Endodermal cell (in vitro differentiated cells): ENCODE measurements around the gene KRTAP20-2. TPM values are rescaled to one million over a fixed set of nuclear protein-coding genes. Genes with fewer than 3 reads are reported as not detected.

Experiments
- DNase-seq: peaks from one replicate; pipeline ENCODE4 v3.0.0-alpha.2; 2017
- H3K27ac ChIP-seq: 2 replicates; pipeline ENCODE4 v1.5.1; 2013; ENCODE audit warnings: mild to moderate bottlenecking, low read depth, low read length, moderate library complexity
- H3K27me3 ChIP-seq: 2 replicates; pipeline ENCODE4 v1.6.1; 2013; ENCODE audit warnings: mild to moderate bottlenecking, low read length, moderate library complexity; ENCODE audit not compliant: insufficient read depth, control insufficient read depth, poor library complexity, severe bottlenecking
- H3K36me3 ChIP-seq: 2 replicates; pipeline ENCODE4 v1.7.0; 2013; ENCODE audit warnings: mild to moderate bottlenecking, low read length, moderate library complexity; ENCODE audit not compliant: control insufficient read depth, insufficient read depth
- H3K4me1 ChIP-seq: one replicate; pipeline ENCODE4 v1.7.0; 2013; ENCODE audit warnings: low read length; ENCODE audit not compliant: control insufficient read depth, insufficient read depth
- H3K4me3 ChIP-seq: 2 replicates; pipeline ENCODE4 v1.5.1; 2013; ENCODE audit warnings: mild to moderate bottlenecking, low read length, moderate library complexity
- H3K9ac ChIP-seq: 2 replicates; pipeline ENCODE4 v1.6.1; 2013; ENCODE audit warnings: mild to moderate bottlenecking, low read length, moderate library complexity; ENCODE audit not compliant: poor library complexity, severe bottlenecking; ENCODE audit errors: extremely low read depth
- H3K9me3 ChIP-seq: 2 replicates; pipeline ENCODE4 v1.6.1; 2013; ENCODE audit warnings: mild to moderate bottlenecking, low read length, moderate library complexity; ENCODE audit not compliant: control insufficient read depth
- H3K27ac Mint-ChIP-seq: 2 replicates; pipeline ENCODE4 v1.8.0; 2020; ENCODE audit warnings: mixed read lengths
- H3K27me3 Mint-ChIP-seq: 2 replicates; pipeline ENCODE4 v1.8.0; 2021; ENCODE audit warnings: mild to moderate bottlenecking, mixed read lengths; ENCODE audit not compliant: insufficient read depth
- H3K36me3 Mint-ChIP-seq: 2 replicates; pipeline ENCODE4 v1.8.0; 2020; ENCODE audit warnings: low read depth, mixed read lengths
- H3K4me1 Mint-ChIP-seq: 2 replicates; pipeline ENCODE4 v1.8.0; 2020; ENCODE audit warnings: mixed read lengths
- H3K4me3 Mint-ChIP-seq: 2 replicates; pipeline ENCODE4 v1.8.0; 2020; ENCODE audit warnings: mild to moderate bottlenecking, moderate library complexity, mixed read lengths
- H3K9me3 Mint-ChIP-seq: 2 replicates; pipeline ENCODE4 v1.8.0; 2020; ENCODE audit warnings: mild to moderate bottlenecking, mixed read lengths
- WGBS, 2 experiments: methylation state at CpG; one replicate each; pipeline versions ENCODE4 v1.1.5 to v1.1.7; 2013; ENCODE audit warnings: missing lambda C conversion rate in 2 of 2, mixed read lengths in 1 of 2; ENCODE audit not compliant: insufficient coverage in 1 of 2, insufficient read length in 1 of 2; 5-methylcytosine and 5-hydroxymethylcytosine counted together
- total RNA-seq, 2 donors: library from RNA; stranded (reverse); fragmentation: NEBNext Ultra II Directional in 1 of 2; extraction: Animal tissue kit (Norgen Biotek cat#: 25700) in 1 of 2; gene quantifications; 2 replicates in 1 of 2; 3 replicates in 1 of 2; pipeline ENCODE4 v1.2.1, GENCODE V29; 2021
- TF ChIP-seq, protein P1 (sequence below): fragments of 200-600 bp; sonication (generic); conservative IDR thresholded peaks from 2 replicates; pipeline ENCODE4 v1.5.0; 2021; ENCODE audit warnings: antibody characterized with exemption, mild to moderate bottlenecking

KRTAP20-2 gene
- total RNA-seq, 2 donors from 2014 or later = not detected

DNA sequence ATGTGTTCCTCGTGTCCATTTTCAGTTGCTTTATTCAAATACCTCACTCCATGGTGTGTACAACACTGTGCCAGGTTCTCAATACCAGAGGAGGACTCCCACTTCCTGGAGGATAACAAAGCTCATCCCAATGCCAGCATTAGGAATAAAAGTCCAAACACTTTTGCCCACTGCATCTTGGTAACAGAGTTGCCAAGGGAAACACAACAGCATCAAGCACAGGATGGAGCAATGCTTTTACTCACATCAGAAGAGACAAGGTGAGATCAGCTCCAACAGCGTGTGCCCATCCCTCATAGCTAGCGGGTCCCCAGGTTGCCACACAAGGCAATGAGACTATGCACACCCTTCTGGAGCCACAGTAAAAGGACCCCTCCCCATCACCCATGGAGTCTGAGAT is 11.6 kb upstream of the KRTAP20-2 start:
- no peak overlapping the region for H3K27ac Mint-ChIP-seq
- TF ChIP-seq, protein P1, sequence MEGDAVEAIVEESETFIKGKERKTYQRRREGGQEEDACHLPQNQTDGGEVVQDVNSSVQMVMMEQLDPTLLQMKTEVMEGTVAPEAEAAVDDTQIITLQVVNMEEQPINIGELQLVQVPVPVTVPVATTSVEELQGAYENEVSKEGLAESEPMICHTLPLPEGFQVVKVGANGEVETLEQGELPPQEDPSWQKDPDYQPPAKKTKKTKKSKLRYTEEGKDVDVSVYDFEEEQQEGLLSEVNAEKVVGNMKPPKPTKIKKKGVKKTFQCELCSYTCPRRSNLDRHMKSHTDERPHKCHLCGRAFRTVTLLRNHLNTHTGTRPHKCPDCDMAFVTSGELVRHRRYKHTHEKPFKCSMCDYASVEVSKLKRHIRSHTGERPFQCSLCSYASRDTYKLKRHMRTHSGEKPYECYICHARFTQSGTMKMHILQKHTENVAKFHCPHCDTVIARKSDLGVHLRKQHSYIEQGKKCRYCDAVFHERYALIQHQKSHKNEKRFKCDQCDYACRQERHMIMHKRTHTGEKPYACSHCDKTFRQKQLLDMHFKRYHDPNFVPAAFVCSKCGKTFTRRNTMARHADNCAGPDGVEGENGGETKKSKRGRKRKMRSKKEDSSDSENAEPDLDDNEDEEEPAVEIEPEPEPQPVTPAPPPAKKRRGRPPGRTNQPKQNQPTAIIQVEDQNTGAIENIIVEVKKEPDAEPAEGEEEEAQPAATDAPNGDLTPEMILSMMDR = no peak
- H3K4me3 Mint-ChIP-seq = no peak overlapping the region
- H3K9me3 ChIP-seq = no peaks in the 10 kb centered on the region
- no peak overlapping the region for H3K4me3 ChIP-seq
- H3K4me1 Mint-ChIP-seq = no peaks in the 10 kb centered on the region
- H3K9ac ChIP-seq = no peak overlapping the region
- peaks cover 37% of the 10 kb centered on the region for H3K9me3 Mint-ChIP-seq
- H3K27me3 Mint-ChIP-seq = no peaks in the 10 kb centered on the region
- WGBS, 2 experiments = 82 to 88% methylated on average over 2 to 3 of the region's 3 CpGs
- no peaks in the 10 kb centered on the region for H3K36me3 Mint-ChIP-seq
- no peaks in the 10 kb centered on the region for H3K27me3 ChIP-seq
- H3K36me3 ChIP-seq = no peaks in the 10 kb centered on the region
- DNase-seq = no peak
- no peaks in the 10 kb centered on the region for H3K4me1 ChIP-seq
- H3K27ac ChIP-seq = no peak overlapping the region

DNA sequence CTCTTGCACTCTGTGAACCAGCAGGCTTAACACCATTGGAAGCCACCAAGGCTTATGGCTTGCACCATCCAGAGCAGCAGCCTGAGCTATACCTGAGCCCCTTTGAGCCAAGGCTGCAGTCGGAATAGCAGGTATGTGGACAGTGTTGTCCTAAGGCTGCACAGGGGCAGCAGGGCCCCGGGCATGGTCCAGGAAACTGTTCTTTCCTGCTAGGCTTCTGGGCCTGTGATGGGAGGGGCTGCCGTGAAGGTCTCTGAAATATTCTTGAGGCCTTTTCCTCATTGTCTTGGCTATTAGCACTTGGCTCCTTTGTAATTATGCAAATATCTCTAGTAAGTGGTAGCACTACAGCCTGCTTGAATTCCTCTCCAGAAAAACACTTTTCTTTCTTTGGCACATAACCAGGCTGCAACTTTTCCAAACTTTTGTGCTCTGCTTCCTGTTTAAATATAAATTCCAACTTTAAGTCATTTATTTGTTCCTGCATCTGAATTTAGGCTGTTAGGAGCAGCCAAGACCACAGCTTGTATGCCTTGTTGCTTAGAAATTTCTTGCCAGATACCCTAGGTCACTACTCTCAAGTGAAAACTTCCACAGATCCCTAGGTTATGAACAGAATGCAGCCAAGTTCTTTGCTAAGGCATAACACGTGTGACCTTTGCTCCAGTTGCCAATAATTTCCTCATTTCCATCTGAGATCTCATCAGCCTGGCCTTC is 9.4 kb upstream of the KRTAP20-2 start:
- TF ChIP-seq, protein P1 = no peak
- DNase-seq = no peak
- Mint-ChIP-seq H3K27ac (no peak overlapping the region), H3K9me3 (peaks cover 37% of the 10 kb centered on the region), H3K36me3 (no peaks in the 10 kb centered on the region), H3K4me3 (no peak overlapping the region), H3K4me1 (no peaks in the 10 kb centered on the region), H3K27me3 (no peaks in the 10 kb centered on the region)
- Histone ChIP-seq H3K27ac (no peak overlapping the region), H3K4me1 (no peaks in the 10 kb centered on the region), H3K4me3 (no peak overlapping the region), H3K9ac (no peak overlapping the region), H3K36me3 (no peaks in the 10 kb centered on the region), H3K27me3 (no peaks in the 10 kb centered on the region), H3K9me3 (no peaks in the 10 kb centered on the region)
- 86 to 88% methylated on average over 3 to 4 of the region's 4 CpGs for WGBS, 2 experiments

DNA sequence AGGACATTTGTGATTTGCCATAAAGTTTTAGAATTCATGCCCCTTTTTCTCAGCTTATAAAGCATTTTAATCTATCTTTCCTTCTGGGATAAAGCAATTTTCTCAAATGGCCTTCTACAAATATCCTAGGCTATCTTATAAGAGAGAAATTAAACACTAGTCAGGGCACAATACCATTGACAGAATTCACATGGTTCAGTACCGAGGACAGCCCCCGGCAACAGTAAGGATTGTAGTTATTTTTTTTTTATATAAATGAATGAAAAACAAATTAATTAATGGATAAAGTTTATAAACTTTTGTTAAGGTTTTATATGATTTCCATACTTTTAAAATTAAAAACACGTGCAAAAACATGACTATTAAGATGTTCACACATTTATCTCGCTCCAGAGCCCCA is 6.9 kb upstream of the KRTAP20-2 start:
- Mint-ChIP-seq H3K9me3 (peaks cover 48% of the 10 kb centered on the region), H3K4me1 (no peaks in the 10 kb centered on the region), H3K27me3 (no peaks in the 10 kb centered on the region), H3K27ac (no peak overlapping the region), H3K36me3 (no peaks in the 10 kb centered on the region), H3K4me3 (no peak overlapping the region)
- H3K4me3 ChIP-seq = no peak overlapping the region
- no peak overlapping the region for H3K9ac ChIP-seq
- no peak for DNase-seq
- WGBS, 2 experiments = 56% methylated on average over 2 of the region's 4 CpGs; no CpG with 5 or more reads in 1 of the 2 experiments
- H3K27ac ChIP-seq = no peak overlapping the region
- no peaks in the 10 kb centered on the region for H3K27me3 ChIP-seq
- no peaks in the 10 kb centered on the region for H3K9me3 ChIP-seq
- TF ChIP-seq, protein P1 = no peak
- no peaks in the 10 kb centered on the region for H3K4me1 ChIP-seq
- H3K36me3 ChIP-seq = no peaks in the 10 kb centered on the region
